Small intestine (tissue), 7 donors: Measurements from ENCODE around the gene AMZ1. TPM values are rescaled to one million over a fixed set of nuclear protein-coding genes. Genes with fewer than 3 reads are reported as not detected.
"Not testable (repeated sequence)": the region's sequence is repeated elsewhere in the genome, so short reads cannot be mapped to it uniquely, and the experiment has no call there.

Source experiments
- DNase-seq, 2 donors: peaks; one replicate each; pipeline versions ENCODE4 v3.0.0 to v3.0.0-alpha.2; 2013
- FAIRE-seq: peaks from 2 replicates; lab custom pipeline; 2012; peaks lifted over from hg19 to GRCh38; lab: Jason Lieb, UNC
- H3K27ac ChIP-seq, 3 donors: one replicate each; pipeline ENCODE4 v1.5.1; 2013; ENCODE audit warnings: low read length in 2 of 3, mild to moderate bottlenecking in 2 of 3, control low read depth in 1 of 3, inconsistent platforms in 1 of 3, low read depth in 1 of 3, moderate library complexity in 1 of 3
- H3K27me3 ChIP-seq, 3 donors: one replicate each; pipeline ENCODE4 v1.6.1; 2013; ENCODE audit warnings: low read length in 3 of 3, inconsistent platforms in 1 of 3; ENCODE audit not compliant: control insufficient read depth in 3 of 3, insufficient read depth in 3 of 3
- H3K36me3 ChIP-seq, 3 donors: one replicate each; pipeline ENCODE4 v1.6.1; 2013; ENCODE audit warnings: low read length in 3 of 3, inconsistent platforms in 1 of 3, low read depth in 1 of 3, mild to moderate bottlenecking in 1 of 3, moderate library complexity in 1 of 3; ENCODE audit not compliant: control insufficient read depth in 3 of 3, insufficient read depth in 2 of 3
- H3K4me1 ChIP-seq, 3 donors: one replicate each; pipeline ENCODE4 v1.6.1; 2013; ENCODE audit warnings: low read length in 2 of 3, inconsistent platforms in 1 of 3, low read depth in 1 of 3, mild to moderate bottlenecking in 1 of 3, moderate library complexity in 1 of 3; ENCODE audit not compliant: control insufficient read depth in 3 of 3, insufficient read depth in 2 of 3
- H3K4me3 ChIP-seq, 3 donors: one replicate each; pipeline ENCODE4 v1.5.1; 2013; ENCODE audit warnings: low read length in 3 of 3, control low read depth in 1 of 3, inconsistent platforms in 1 of 3, low read depth in 1 of 3, mild to moderate bottlenecking in 1 of 3, moderate library complexity in 1 of 3
- H3K9me3 ChIP-seq, 2 donors: one replicate each; pipeline ENCODE4 v1.6.1; 2013; ENCODE audit warnings: low read depth in 1 of 2, low read length in 1 of 2; ENCODE audit not compliant: control insufficient read depth in 2 of 2, insufficient read depth in 1 of 2
- WGBS, 3 donors: extraction: QIAGEN DNeasy Blood & Tissue Kit; methylation state at CpG; one replicate each; pipeline ENCODE4 v1.1.7; 2013; 5-methylcytosine and 5-hydroxymethylcytosine counted together
- polyA plus RNA-seq, 4 donors: library from polyadenylated mRNA; stranded (reverse) in 3 of 4; unstranded in 1 of 4; fragments of 200-250 nt in 3 of 4; fragments of 120-200 nt in 1 of 4; gene quantifications; one replicate each; pipeline versions ENCODE4 v1.2.1 to v1.2.3, GENCODE V29; 2013
- donor health status: healthy with polysubstance abuse.
- donor health status: control.
- donor health status: control.
- donor health status: Bipolar disorder and iron deficiency.
- donor health status: healthy.

The AMZ1 gene
- polyA plus RNA-seq, 4 donors: 0.07 to 0.24 TPM; not detected in 2

DNA sequence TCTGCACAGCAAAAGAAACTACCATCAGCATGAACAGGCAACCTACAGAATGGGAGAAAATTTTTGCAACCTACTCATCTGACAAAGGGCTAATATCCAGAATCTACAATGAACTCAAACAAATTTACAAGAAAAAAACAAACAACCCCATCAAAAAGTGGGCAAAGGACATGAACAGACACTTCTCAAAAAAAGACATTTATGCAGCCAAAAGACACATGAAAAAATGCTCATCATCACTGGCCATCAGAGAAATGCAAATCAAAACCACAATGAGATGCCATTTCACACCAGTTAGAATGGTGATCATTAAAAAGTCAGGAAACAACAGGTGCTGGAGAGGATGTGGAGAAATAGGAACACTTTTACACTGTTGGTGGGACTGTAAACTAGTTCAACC is 60.7 kb downstream of the AMZ1 start:
- H3K36me3 ChIP-seq, FAIRE-seq, H3K27ac ChIP-seq, DNase-seq, H3K27me3 ChIP-seq, H3K9me3 ChIP-seq, H3K4me3 ChIP-seq, H3K4me1 ChIP-seq: not testable (repeated sequence)

DNA sequence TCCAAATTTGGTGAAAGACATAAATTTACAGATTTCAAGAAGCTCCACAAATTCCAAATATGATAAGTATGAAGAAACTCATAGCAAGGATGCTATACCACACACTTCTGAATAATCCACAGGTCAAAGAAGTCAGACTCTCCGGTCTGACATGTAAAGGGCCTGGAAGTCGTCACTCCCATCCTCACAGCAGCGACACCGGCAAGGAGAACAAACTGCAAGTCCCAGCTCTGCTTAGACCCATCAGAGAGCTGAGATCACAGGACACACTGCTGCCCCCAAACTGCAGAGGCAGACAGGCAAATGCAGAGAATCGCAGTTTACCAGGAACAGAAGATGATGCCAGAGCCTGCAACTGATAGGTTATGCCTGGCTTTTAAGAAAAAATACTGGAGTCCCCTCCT is 62.0 kb downstream of the AMZ1 start:
- no peak for FAIRE-seq
- no peaks in the 10 kb centered on the region for H3K27me3 ChIP-seq
- 90 to 99% (median 98%) methylated on average over 5 of the region's 5 CpGs for WGBS, 3 donors
- H3K9me3 ChIP-seq: peaks cover 0 to 2% of the 10 kb centered on the region in 2 donors
- DNase-seq: no peak
- H3K4me1 ChIP-seq: no peaks in the 10 kb centered on the region
- no peak overlapping the region for H3K4me3 ChIP-seq
- H3K27ac ChIP-seq: no peak overlapping the region
- H3K36me3 ChIP-seq: peaks cover 0 to 9% (median 0%) of the 10 kb centered on the region in 3 donors

DNA sequence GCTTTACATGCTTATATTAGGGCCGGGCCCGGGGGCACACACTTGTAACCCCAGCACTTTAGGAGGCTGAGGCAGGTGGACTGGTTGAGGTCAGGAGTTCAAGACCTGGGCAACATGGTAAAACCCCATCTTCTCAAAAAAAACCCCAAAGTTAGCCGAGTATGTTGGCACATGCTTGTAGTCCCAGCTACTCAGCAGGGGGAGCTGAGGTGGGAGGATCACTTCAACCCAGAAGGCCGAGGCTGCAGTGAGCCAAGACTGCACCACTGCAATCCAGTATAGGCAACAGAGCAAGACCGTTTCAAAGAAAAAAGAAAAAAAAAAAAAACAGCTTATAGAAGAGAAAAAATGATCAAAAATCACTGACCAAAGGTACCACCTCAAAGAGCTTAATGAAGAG is 63.1 kb downstream of the AMZ1 start:
- 73 to 82% (median 80%) methylated on average over 5 of the region's 5 CpGs for WGBS, 3 donors
- no peaks in the 10 kb centered on the region for H3K27me3 ChIP-seq
- no peak overlapping the region for H3K4me3 ChIP-seq
- peaks cover 0 to 9% (median 0%) of the 10 kb centered on the region in 3 donors for H3K36me3 ChIP-seq
- H3K9me3 ChIP-seq: no peaks in the 10 kb centered on the region
- no peaks in the 10 kb centered on the region for H3K4me1 ChIP-seq
- no peak overlapping the region for H3K27ac ChIP-seq
- FAIRE-seq (no peak), DNase-seq (no peak)

DNA sequence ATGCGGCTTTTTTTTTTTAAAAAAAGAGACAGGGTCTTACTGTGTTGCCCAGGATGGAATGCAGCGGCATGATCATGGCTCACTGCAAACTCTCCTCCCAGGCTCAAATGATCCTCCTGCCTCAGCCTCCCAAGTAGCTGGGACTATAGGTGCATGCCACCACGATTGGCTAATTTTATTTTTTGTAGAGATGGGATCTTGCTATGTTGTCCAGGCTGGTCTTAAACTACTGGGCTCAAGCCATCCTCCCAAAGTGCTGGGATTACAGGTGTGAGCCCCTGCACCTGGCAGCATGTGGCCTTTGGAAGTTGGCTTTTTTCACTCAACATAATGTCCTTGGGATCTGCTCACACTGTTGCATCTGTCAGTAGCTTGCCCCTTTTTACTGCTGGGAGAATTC is 65.1 kb downstream of the AMZ1 start:
- FAIRE-seq: no peak
- Histone ChIP-seq H3K27me3 (no peaks in the 10 kb centered on the region), H3K27ac (no peak overlapping the region), H3K36me3 (peaks cover 0 to 21% (median 0%) of the 10 kb centered on the region in 3 donors), H3K9me3 (no peaks in the 10 kb centered on the region), H3K4me1 (peaks cover 0 to 9% (median 4%) of the 10 kb centered on the region in 3 donors), H3K4me3 (no peak overlapping the region)
- 93 to 96% (median 95%) methylated on average over 3 of the region's 3 CpGs for WGBS, 3 donors
- DNase-seq: no peak

DNA sequence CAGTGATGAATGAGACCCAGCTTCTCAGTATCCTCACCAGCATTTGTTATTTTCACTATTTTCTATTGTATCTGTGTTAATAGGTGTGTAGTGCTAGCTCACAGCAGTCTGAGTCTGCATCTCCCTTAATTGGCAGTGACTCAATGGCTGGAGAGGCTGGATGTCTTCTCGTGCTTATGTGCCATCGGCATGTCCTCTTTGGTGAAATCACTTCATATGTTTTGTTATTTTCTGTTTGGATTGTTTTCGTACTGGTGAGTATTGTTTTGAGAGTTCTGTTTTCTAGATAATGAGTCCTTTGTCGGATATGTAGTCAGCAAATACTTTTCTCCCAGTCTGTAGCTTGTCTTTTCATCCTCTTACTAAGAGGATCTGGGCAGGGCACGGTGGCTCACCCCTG is 66.1 kb downstream of the AMZ1 start:
- WGBS, 3 donors: 85 to 93% (median 89%) methylated on average over 5 of the region's 5 CpGs
- Histone ChIP-seq H3K9me3 (no peaks in the 10 kb centered on the region), H3K4me3 (no peak overlapping the region), H3K36me3 (peaks cover 0 to 21% (median 0%) of the 10 kb centered on the region in 3 donors), H3K4me1 (peaks cover 3 to 17% (median 8%) of the 10 kb centered on the region in 3 donors), H3K27me3 (no peaks in the 10 kb centered on the region), H3K27ac (no peak overlapping the region)
- DNase-seq: no peak
- FAIRE-seq: no peak

DNA sequence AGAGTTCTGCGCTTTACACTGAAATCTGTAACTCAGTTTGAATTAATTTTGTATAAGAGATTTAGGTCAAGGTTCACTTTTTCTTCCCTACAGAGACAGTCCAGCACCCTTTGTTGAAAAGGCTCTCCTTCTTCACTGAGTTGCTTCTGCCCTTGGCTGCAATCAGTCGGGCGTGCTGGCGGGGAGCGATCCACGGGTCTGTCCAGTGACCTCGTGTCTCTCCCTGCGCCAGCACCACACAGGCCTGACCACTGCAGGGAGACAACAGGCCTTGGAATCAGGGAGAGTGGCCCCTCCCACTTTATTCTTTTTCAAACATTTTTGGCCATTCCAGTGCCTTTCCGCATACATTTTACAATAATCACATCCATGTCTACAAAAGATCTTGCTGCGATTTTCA is 66.9 kb downstream of the AMZ1 start:
- peaks cover 3 to 25% (median 13%) of the 10 kb centered on the region in 3 donors for H3K4me1 ChIP-seq
- no peak overlapping the region for H3K27ac ChIP-seq
- H3K36me3 ChIP-seq: peaks cover 0 to 21% (median 0%) of the 10 kb centered on the region in 3 donors
- DNase-seq (no peak), FAIRE-seq (no peak)
- no peaks in the 10 kb centered on the region for H3K9me3 ChIP-seq
- 96 to 98% (median 97%) methylated on average over 10 of the region's 10 CpGs for WGBS, 3 donors
- H3K4me3 ChIP-seq: no peak overlapping the region
- no peaks in the 10 kb centered on the region for H3K27me3 ChIP-seq

DNA sequence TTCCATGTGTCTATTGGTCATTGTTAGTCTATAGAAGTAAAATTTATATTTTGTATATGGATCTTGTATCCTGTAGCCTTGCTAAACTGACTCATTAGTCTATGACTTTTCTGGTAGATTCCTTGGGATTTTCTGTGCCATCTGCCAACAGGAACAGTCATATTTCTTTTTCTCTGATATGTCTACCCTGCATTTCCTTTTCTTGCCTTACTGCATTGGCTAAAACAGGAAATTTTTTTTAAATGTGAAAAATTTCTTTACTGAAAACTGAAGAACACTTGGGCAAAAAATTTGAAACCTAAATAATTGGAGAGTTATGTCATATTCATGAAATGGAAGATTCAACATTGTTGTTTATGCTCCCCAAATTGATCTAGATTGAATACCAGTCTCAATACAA is 67.5 kb downstream of the AMZ1 start:
- no peak for FAIRE-seq
- H3K27me3 ChIP-seq: no peaks in the 10 kb centered on the region
- H3K4me1 ChIP-seq: peaks cover 3 to 32% (median 13%) of the 10 kb centered on the region in 3 donors
- DNase-seq: no peak
- H3K36me3 ChIP-seq: peaks cover 0 to 18% (median 0%) of the 10 kb centered on the region in 3 donors
- H3K9me3 ChIP-seq: no peaks in the 10 kb centered on the region
- no peak overlapping the region for H3K4me3 ChIP-seq
- H3K27ac ChIP-seq: no peak overlapping the region

DNA sequence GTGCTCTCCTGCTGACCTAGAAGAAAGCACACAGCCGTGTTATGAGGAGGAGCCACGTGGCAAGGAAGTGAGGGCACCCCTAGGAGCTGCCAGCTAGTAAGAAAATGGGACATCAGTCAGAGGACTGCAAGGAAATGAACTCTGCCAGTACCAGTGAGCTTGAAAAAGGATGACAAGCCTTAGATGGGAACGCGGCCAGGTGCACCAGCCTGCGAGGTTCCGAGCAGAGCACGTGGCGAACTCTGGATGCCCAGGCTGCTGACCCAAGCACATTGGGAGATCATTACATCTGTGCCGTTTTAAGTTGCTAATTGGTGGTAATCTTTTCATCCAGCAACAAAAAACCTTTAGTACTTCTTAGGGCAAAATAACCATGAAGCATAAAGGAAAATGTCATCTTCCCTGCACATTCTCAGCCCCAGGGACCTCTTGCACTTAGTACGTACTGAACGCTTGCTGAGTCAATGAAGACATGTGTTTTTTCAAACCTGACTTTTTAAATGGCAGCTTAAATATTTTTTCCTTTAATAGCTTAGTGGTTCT is 69.4 kb downstream of the AMZ1 start:
- no peak overlapping the region for H3K4me3 ChIP-seq
- DNase-seq (no peak), FAIRE-seq (no peak)
- no peaks in the 10 kb centered on the region for H3K27me3 ChIP-seq
- 68 to 88% (median 79%) methylated on average over 11 of the region's 11 CpGs for WGBS, 3 donors
- H3K36me3 ChIP-seq: peaks cover 0 to 27% (median 0%) of the 10 kb centered on the region in 3 donors
- H3K9me3 ChIP-seq: no peaks in the 10 kb centered on the region
- peaks cover 3 to 42% (median 18%) of the 10 kb centered on the region in 3 donors for H3K4me1 ChIP-seq
- peak overlapping the region in 2 of 3 donors; percentile 80 to 89 for H3K27ac ChIP-seq
